Cerebellar nuclear complex (tissue), 1 donor: ENCODE results near the gene RELN.
A peak's percentile ranks its signal among the peaks of the same experiment; 100 is the strongest.
"Not testable (repeated sequence)": the region's sequence is repeated elsewhere in the genome, so short reads cannot be mapped to it uniquely, and the experiment has no call there.

Source experiments
- DNase-seq, 2 experiments: peaks; one replicate each; lab custom pipeline; 2025; lab: John Stamatoyannopoulos, UW

Gene RELN

GRCh38 chr7:103784646-103785286, 204.7 kb downstream of the RELN start:
- DNase-seq: no peak

GRCh38 chr7:103781409-103781808, 208.0 kb downstream of the RELN start:
- no peak for DNase-seq

- not testable (repeated sequence) for DNase-seq
These were observed 208.9 kb downstream of the RELN start for GRCh38 chr7:103780561-103780960.

- DNase-seq: no peak
These were observed 212.0 kb downstream of the RELN start for GRCh38 chr7:103777440-103777839.

- no peak for DNase-seq
These were observed 215.7 kb downstream of the RELN start for GRCh38 chr7:103773726-103774125.

- DNase-seq: no peak
These were observed 217.2 kb downstream of the RELN start for GRCh38 chr7:103772171-103772773.

- no peak for DNase-seq
These were observed 218.2 kb downstream of the RELN start for GRCh38 chr7:103771294-103771693.

GRCh38 chr7:103766660-103767059, 222.8 kb downstream of the RELN start:
- no peak for DNase-seq

- no peak for DNase-seq
These were observed 223.6 kb downstream of the RELN start for GRCh38 chr7:103765901-103766300.

GRCh38 chr7:103764901-103765300, 224.6 kb downstream of the RELN start:
- DNase-seq: no peak

GRCh38 chr7:103762877-103763276, 226.6 kb downstream of the RELN start:
- no peak for DNase-seq

- no peak for DNase-seq
These were observed 227.2 kb downstream of the RELN start for GRCh38 chr7:103762065-103762760.

- DNase-seq: no peak
These were observed 236.5 kb downstream of the RELN start for GRCh38 chr7:103752995-103753394.

- DNase-seq: peak; percentile 86 to 91
These were observed 238.1 kb downstream of the RELN start for GRCh38 chr7:103751311-103751880.

GRCh38 chr7:103748680-103749079, 240.8 kb downstream of the RELN start:
- DNase-seq: no peak

GRCh38 chr7:103735377-103735776, 254.1 kb downstream of the RELN start:
- no peak for DNase-seq

- no peak for DNase-seq
These were observed 258.3 kb downstream of the RELN start for GRCh38 chr7:103731169-103731568.

GRCh38 chr7:103729026-103729425, 260.4 kb downstream of the RELN start:
- DNase-seq: no peak

- DNase-seq: peak in 1 of 2 experiments; percentile 23
These were observed 261.4 kb downstream of the RELN start for GRCh38 chr7:103727982-103728610.

- no peak for DNase-seq
These were observed 270.4 kb downstream of the RELN start for GRCh38 chr7:103719070-103719469.

- no peak for DNase-seq
These were observed 270.9 kb downstream of the RELN start for GRCh38 chr7:103718482-103719061.

- DNase-seq: no peak
These were observed 271.9 kb downstream of the RELN start for GRCh38 chr7:103717574-103717973.
